Coronary artery (tissue), 2 donors: ENCODE results near the gene RNU6-9.

Source experiments
- DNase-seq: peaks from one replicate; pipeline ENCODE4 v3.0.0-alpha.2; 2017; ENCODE audit warnings: low spot score
- H3K27ac ChIP-seq, 2 donors: fragments of 200-600 bp; sonication (generic); one replicate each; pipeline ENCODE4 v1.5.1; 2016 to 2019
- H3K4me3 ChIP-seq: fragments of 200-600 bp; sonication (generic); 2 replicates; pipeline ENCODE4 v1.5.1; 2016; ENCODE audit warnings: mild to moderate bottlenecking, moderate library complexity
- CTCF ChIP-seq: fragments of 200-600 bp; sonication (generic); IDR thresholded peaks from one replicate; pipeline ENCODE4 v1.5.1; 2019; ENCODE audit warnings: antibody characterized with exemption

The RNU6-9 gene

GRCh38 chr19:929891-930258 lies 36.6 kb downstream of the RNU6-9 start:
- Histone ChIP-seq H3K4me3 (no peak overlapping the region), H3K27ac (no peak overlapping the region)
- TF ChIP-seq CTCF, result no peak
- DNase-seq, result no peak

- Histone ChIP-seq H3K4me3 (no peak overlapping the region), H3K27ac (peak overlapping the region in 1 of 2 donors; percentile 62)
- DNase-seq, result no peak
- no peak for TF ChIP-seq CTCF
Observed at GRCh38 chr19:931860-932647, 38.8 kb downstream of the RNU6-9 start.

- H3K27ac ChIP-seq, result peak overlapping the region in 1 of 2 donors; percentile 62
- H3K4me3 ChIP-seq, result peak overlapping the region; percentile 52
- no peak for DNase-seq
- no peak for TF ChIP-seq CTCF
Observed at GRCh38 chr19:932648-933552, 39.6 kb downstream of the RNU6-9 start.

GRCh38 chr19:933553-933882 lies 40.2 kb downstream of the RNU6-9 start:
- DNase-seq, result no peak
- Histone ChIP-seq H3K27ac (peak overlapping the region in 1 of 2 donors; percentile 62), H3K4me3 (peak overlapping the region; percentile 52)
- no peak for TF ChIP-seq CTCF

- no peak for TF ChIP-seq CTCF
- Histone ChIP-seq H3K4me3 (peak overlapping the region; percentile 29), H3K27ac (peak overlapping the region; percentile 32 to 69)
- no peak for DNase-seq
Observed at GRCh38 chr19:934197-934840, 41.0 kb downstream of the RNU6-9 start.

GRCh38 chr19:934865-935479 lies 41.7 kb downstream of the RNU6-9 start:
- TF ChIP-seq CTCF, result no peak
- peak overlapping the region; percentile 32 to 69 for H3K27ac ChIP-seq
- no peak for DNase-seq
- H3K4me3 ChIP-seq, result peak overlapping the region; percentile 29
